Liver (tissue), 9 donors: ENCODE results near the gene OR51T1. TPM values are rescaled to one million over a fixed set of nuclear protein-coding genes. Genes with fewer than 3 reads are reported as not detected.

ENCODE experiments used
- DNase-seq: peaks from one replicate; pipeline ENCODE4 v3.0.0-alpha.2; 2017; ENCODE audit warnings: low spot score
- H3K27ac ChIP-seq, 2 donors: one replicate each; pipeline ENCODE4 v1.7.0; 2013; ENCODE audit warnings: inconsistent platforms in 2 of 2, low read length in 2 of 2, control low read depth in 1 of 2, low read depth in 1 of 2, mild to moderate bottlenecking in 1 of 2
- H3K27me3 ChIP-seq, 4 donors: one replicate each; pipeline versions ENCODE4 v1.6.1 to v1.7.0; 2013; ENCODE audit warnings: low read length in 3 of 4, inconsistent platforms in 1 of 4, mild to moderate bottlenecking in 1 of 4, moderate library complexity in 1 of 4; ENCODE audit not compliant: control insufficient read depth in 4 of 4, insufficient read depth in 4 of 4
- H3K36me3 ChIP-seq, 4 donors: one replicate each; pipeline versions ENCODE4 v1.6.1 to v1.7.0; 2013; ENCODE audit warnings: low read length in 3 of 4, mild to moderate bottlenecking in 3 of 4, low read depth in 1 of 4, moderate library complexity in 1 of 4; ENCODE audit not compliant: control insufficient read depth in 4 of 4, insufficient read depth in 3 of 4
- H3K4me1 ChIP-seq, 4 donors: one replicate each; pipeline versions ENCODE4 v1.6.1 to v1.7.0; 2013; ENCODE audit warnings: low read length in 3 of 4, mild to moderate bottlenecking in 3 of 4, moderate library complexity in 1 of 4; ENCODE audit not compliant: control insufficient read depth in 4 of 4, insufficient read depth in 4 of 4
- H3K4me3 ChIP-seq, 3 donors: one replicate each; pipeline versions ENCODE4 v1.6.1 to v1.7.0; 2013; ENCODE audit warnings: low read length in 3 of 3, control low read depth in 1 of 3, low read depth in 1 of 3, mild to moderate bottlenecking in 1 of 3
- H3K9ac ChIP-seq, 2 donors: one replicate each; pipeline ENCODE4 v1.7.0; 2013; ENCODE audit warnings: low read length in 2 of 2, mild to moderate bottlenecking in 2 of 2, moderate library complexity in 2 of 2, control low read depth in 1 of 2, low read depth in 1 of 2
- H3K9me3 ChIP-seq, 4 donors: one replicate each; pipeline versions ENCODE4 v1.6.1 to v1.7.0; 2013; ENCODE audit warnings: low read length in 3 of 4; ENCODE audit not compliant: control insufficient read depth in 4 of 4
- ATF3 ChIP-seq: IDR thresholded peaks from 2 replicates; pipeline ENCODE4 v1.6.1; 2016; ENCODE audit warnings: antibody characterized with exemption
- CTCF ChIP-seq: fragments of 150-350 bp; IDR thresholded peaks from 2 replicates; pipeline ENCODE4 v1.5.1; 2017; ENCODE audit warnings: improper control_type of control experiment, low read depth, low read length; ENCODE audit not compliant: missing input control
- EGR1 ChIP-seq, 2 donors: IDR thresholded peaks; 2 replicates each; pipeline ENCODE4 v1.6.1; 2016 to 2018; ENCODE audit warnings: antibody characterized with exemption in 2 of 2, low read depth in 2 of 2
- FOXA1 ChIP-seq: IDR thresholded peaks from 2 replicates; pipeline ENCODE4 v1.6.1; 2016; ENCODE audit warnings: antibody characterized with exemption
- FOXA2 ChIP-seq: IDR thresholded peaks from 2 replicates; pipeline ENCODE4 v1.6.1; 2016; ENCODE audit warnings: antibody characterized with exemption
- GABPA ChIP-seq, 2 donors: IDR thresholded peaks in 1 of 2; conservative IDR thresholded peaks in 1 of 2; 2 replicates each; pipeline ENCODE4 v1.6.1; 2016; ENCODE audit warnings: antibody characterized with exemption in 2 of 2, mild to moderate bottlenecking in 1 of 2, moderate library complexity in 1 of 2
- HNF4A ChIP-seq, 2 donors: conservative IDR thresholded peaks; 2 replicates each; pipeline ENCODE4 v1.6.1; 2016; ENCODE audit warnings: antibody characterized with exemption in 2 of 2, mild to moderate bottlenecking in 2 of 2
- HNF4G ChIP-seq: IDR thresholded peaks from 2 replicates; pipeline ENCODE4 v1.6.1; 2016; ENCODE audit warnings: antibody characterized with exemption
- JUND ChIP-seq, 2 donors: IDR thresholded peaks; 2 replicates each; pipeline ENCODE4 v1.6.1; 2016; ENCODE audit warnings: antibody characterized with exemption in 2 of 2
- MAX ChIP-seq: IDR thresholded peaks from 2 replicates; pipeline ENCODE4 v1.6.1; 2016; ENCODE audit warnings: antibody characterized with exemption
- NR2F2 ChIP-seq: IDR thresholded peaks from 2 replicates; pipeline ENCODE4 v1.6.1; 2016; ENCODE audit warnings: antibody characterized with exemption
- RAD21 ChIP-seq, 2 donors: IDR thresholded peaks; 2 replicates each; pipeline ENCODE4 v1.6.1; 2016; ENCODE audit warnings: antibody characterized with exemption in 2 of 2, mild to moderate bottlenecking in 2 of 2
- REST ChIP-seq: IDR thresholded peaks from 2 replicates; pipeline ENCODE4 v1.6.1; 2016; ENCODE audit warnings: antibody characterized with exemption, mild to moderate bottlenecking
- RXRA ChIP-seq, 2 donors: IDR thresholded peaks; 2 replicates each; pipeline ENCODE4 v1.6.1; 2017 to 2018; ENCODE audit warnings: antibody characterized with exemption in 2 of 2, mild to moderate bottlenecking in 1 of 2
- SP1 ChIP-seq: IDR thresholded peaks from 2 replicates; pipeline ENCODE4 v1.6.1; 2018; ENCODE audit warnings: antibody characterized with exemption, mild to moderate bottlenecking
- TAF1 ChIP-seq: conservative IDR thresholded peaks from 2 replicates; pipeline ENCODE4 v1.6.1; 2016; ENCODE audit warnings: antibody characterized with exemption, mild to moderate bottlenecking
- YY1 ChIP-seq: IDR thresholded peaks from 2 replicates; pipeline ENCODE4 v1.6.1; 2016; ENCODE audit warnings: antibody characterized with exemption, mild to moderate bottlenecking
- ZBTB33 ChIP-seq: IDR thresholded peaks from 2 replicates; pipeline ENCODE4 v1.6.1; 2016; ENCODE audit warnings: antibody characterized with exemption
- polyA plus RNA-seq, 2 donors: library from polyadenylated mRNA; stranded (reverse) in 1 of 2; unstranded in 1 of 2; fragments of 200-250 nt in 1 of 2; fragments of >200 nt in 1 of 2; fragmentation: Nextera tagmentation in 1 of 2; extraction: Ambion mirVana in 1 of 2; gene quantifications; one replicate each; pipeline versions ENCODE4 v1.2.1 to v1.2.3, GENCODE V29; 2013 to 2015
- total RNA-seq, 2 donors: library from RNA; depleted of rRNA; stranded (reverse); fragments of >200 nt; gene quantifications; one replicate each; pipeline ENCODE4 v1.2.3, GENCODE V29; 2014
- donor health status: healthy.
- donor health status: healthy.
- donor health status: healthy.
- donor health status: healthy.
- donor health status: healthy.

Gene OR51T1
- total and polyA plus RNA-seq, 4 donors = not detected

GRCh38 chr11:4903484-4903883 lies 21.8 kb downstream of the OR51T1 start, which contains the start of gene OR51A7:
Gene OR51A7 (plus strand): TSS chr11:4903783. CDS start chr11:4907370, 3,587 bp downstream.
- no peak for DNase-seq
- Histone ChIP-seq H3K9me3 (no peaks in the 10 kb centered on the region), H3K4me1 (no peaks in the 10 kb centered on the region), H3K4me3 (no peak within 1 kb of the TSS), H3K27me3 (no peaks in the 10 kb centered on the region), H3K27ac (no peak within 1 kb of the TSS), H3K36me3 (no peaks in the 10 kb centered on the region), H3K9ac (no peak within 1 kb of the TSS)
- TF ChIP-seq HNF4G = no peak
- no peak for TF ChIP-seq FOXA2
- no peak for TF ChIP-seq RAD21 (IDR thresholded peaks at IDR 0.05)
- TF ChIP-seq NR2F2 = no peak
- TF ChIP-seq ATF3 = no peak
- no peak for TF ChIP-seq ZBTB33
- TF ChIP-seq FOXA1 = no peak
- no peak for TF ChIP-seq HNF4A (conservative IDR thresholded peaks at IDR 0.05)
- TF ChIP-seq TAF1 = no peak
- no peak for TF ChIP-seq CTCF
- TF ChIP-seq JUND (IDR thresholded peaks at IDR 0.05) = no peak
- TF ChIP-seq YY1 = no peak
- TF ChIP-seq REST = no peak
- TF ChIP-seq EGR1 (IDR thresholded peaks at IDR 0.05; ENCODE audit: low read depth in 2 of 2) = no peak
- TF ChIP-seq MAX = no peak
- no peak for TF ChIP-seq GABPA (IDR thresholded peaks at IDR 0.05 in 1 of 2, conservative IDR thresholded peaks at IDR 0.05 in 1 of 2)
- TF ChIP-seq RXRA (IDR thresholded peaks at IDR 0.05) = no peak
- TF ChIP-seq SP1 = no peak
